Pancreas (tissue), 10 donors: ENCODE results near the gene APC2. TPM values are rescaled to one million over a fixed set of nuclear protein-coding genes. Genes with fewer than 3 reads are reported as not detected.
A peak's percentile ranks its signal among the peaks of the same experiment; 100 is the strongest.

Experiments used
- ATAC-seq, 4 donors: fragments of 200-7000 bp; cut with Tn5 transposase; one replicate each; pipeline versions ENCODE4 v1.8.0 to v1.9.1; 2020; ENCODE audit warnings: mild to moderate bottlenecking in 4 of 4, moderate library complexity in 4 of 4
- DNase-seq, 6 donors: peaks; one replicate each; pipeline ENCODE4 v3.0.0-alpha.2; 2020
- FAIRE-seq: peaks from 2 replicates; lab custom pipeline; 2012; peaks lifted over from hg19 to GRCh38; lab: Jason Lieb, UNC
- H3K27ac ChIP-seq, 4 donors: fragments of 200-600 bp; sonication (generic); 1 replicate in 3 of 4; 2 replicates in 1 of 4; pipeline versions ENCODE4 v1.5.0 to v1.8.0; 2020
- H3K27me3 ChIP-seq, 4 donors: fragments of 200-600 bp; one replicate each; pipeline ENCODE4 v1.8.0; 2021
- H3K36me3 ChIP-seq, 3 donors: fragments of 200-600 bp; sonication (generic) in 1 of 3; one replicate each; pipeline versions ENCODE4 v1.5.0 to v1.8.0; 2020 to 2021
- H3K4me1 ChIP-seq, 3 donors: fragments of 200-600 bp; one replicate each; pipeline ENCODE4 v1.8.0; 2021
- H3K4me3 ChIP-seq, 4 donors: fragments of 200-600 bp; sonication (generic) in 2 of 4; one replicate each; pipeline versions ENCODE4 v1.5.0 to v1.8.0; 2020 to 2021
- H3K9me3 ChIP-seq, 4 donors: fragments of 200-600 bp; one replicate each; pipeline ENCODE4 v1.8.0; 2021
- CTCF ChIP-seq, 4 donors: fragments of 200-600 bp; sonication (generic) in 3 of 4; IDR thresholded peaks; one replicate each; pipeline versions ENCODE4 v1.5.0 to v1.8.0; 2021; ENCODE audit warnings: antibody characterized with exemption in 4 of 4
- WGBS, 2 donors: extraction: QIAGEN DNeasy Blood & Tissue Kit; methylation state at CpG; one replicate each; pipeline ENCODE4 v1.1.7; 2013; 5-methylcytosine and 5-hydroxymethylcytosine counted together
- intact Hi-C, 3 donors: fragments of 100-400 bp; cut with DNase I; formaldehyde crosslinking; loops; one replicate each; pipeline versions ENCODE4 v1.11.1 to v1.14.2; 2022
- polyA plus RNA-seq, 2 donors: library from polyadenylated mRNA; stranded (reverse); fragments of 200-250 nt; gene quantifications; one replicate each; pipeline ENCODE4 v1.2.3, GENCODE V29; 2013
- total RNA-seq, 6 donors: library from RNA; stranded (reverse); fragmentation: NEBNext Ultra II Directional in 4 of 6; extraction: Animal tissue kit (Norgen Biotek cat#: 25700) in 4 of 6; gene quantifications; one replicate each; pipeline versions ENCODE4 v1.2.1 to v1.2.4, GENCODE V29; 2021 to 2023
- donor health status: healthy with polysubstance abuse.
- donor health status: DM: no; HTN: no; CAD: no; lungs with moderate emphysema.
- donor health status: DM: no; HTN: no; CAD: no.
- donor health status: control.
- donor health status: control.
- donor health status: Bipolar disorder and iron deficiency.
- donor health status: DM: yes; HTN: yes; CAD: no.
- donor health status: DM: no; HTN: no; CAD: no.
- donor health status: DM: no; HTN: no; CAD: no.
- donor health status: DM: yes; HTN: yes; CAD: no.

The APC2 gene
- total and polyA plus RNA-seq, 8 donors, result 0.04 to 0.27 (median 0.06) TPM; not detected in 1

- FAIRE-seq, result no peak
- TF ChIP-seq CTCF (IDR thresholded peaks at IDR 0.05), result no peak
- Histone ChIP-seq H3K4me1 (peaks cover 0 to 9% (median 0%) of the 10 kb centered on the region in 3 donors), H3K27me3 (peaks cover 0 to 15% (median 2%) of the 10 kb centered on the region in 4 donors), H3K27ac (no peak overlapping the region), H3K36me3 (no peaks in the 10 kb centered on the region), H3K4me3 (no peak overlapping the region), H3K9me3 (no peaks in the 10 kb centered on the region)
- DNase-seq, result no peak
- intact Hi-C loops, result no loop called here
- ATAC-seq, result no peak
- WGBS, 2 donors, result 19 to 20% methylated on average over 36 to 39 of the region's 39 CpGs
Measured at GRCh38 chr19:1451916-1452801, 2.2 kb downstream of the APC2 start.

- intact Hi-C loops, result no loop called here
- DNase-seq (peak in 1 of 6 donors; percentile 73), ATAC-seq (no peak), FAIRE-seq (no peak)
- H3K4me1 ChIP-seq, result peaks cover 0 to 9% (median 0%) of the 10 kb centered on the region in 3 donors
- no peak for TF ChIP-seq CTCF (IDR thresholded peaks at IDR 0.05)
- no peak overlapping the region for H3K27ac ChIP-seq
- WGBS, 2 donors, result 30 to 31% methylated on average over 28 to 30 of the region's 30 CpGs
- H3K36me3 ChIP-seq, result no peaks in the 10 kb centered on the region
- no peak overlapping the region for H3K4me3 ChIP-seq
- H3K27me3 ChIP-seq, result peaks cover 0 to 15% (median 1%) of the 10 kb centered on the region in 4 donors
- no peaks in the 10 kb centered on the region for H3K9me3 ChIP-seq
Measured at GRCh38 chr19:1452802-1453524, 3.0 kb downstream of the APC2 start.

- Histone ChIP-seq H3K27ac (no peak overlapping the region), H3K36me3 (no peaks in the 10 kb centered on the region), H3K4me1 (peaks cover 0 to 9% (median 0%) of the 10 kb centered on the region in 3 donors), H3K27me3 (peaks cover 0 to 17% (median 1%) of the 10 kb centered on the region in 4 donors), H3K4me3 (no peak overlapping the region), H3K9me3 (no peaks in the 10 kb centered on the region)
- FAIRE-seq (no peak), DNase-seq (peak in 4 of 6 donors; percentile 24 to 82 (median 53)), ATAC-seq (peak; percentile 8 to 43 (median 30))
- 8 to 9% methylated on average over 31 to 33 of the region's 33 CpGs for WGBS, 2 donors
- intact Hi-C loops, result no loop called here
- no peak for TF ChIP-seq CTCF (IDR thresholded peaks at IDR 0.05)
Measured at GRCh38 chr19:1453525-1454364, 3.8 kb downstream of the APC2 start.

GRCh38 chr19:1455002-1455335 is 5.0 kb downstream of the APC2 start:
- Histone ChIP-seq H3K27ac (no peak overlapping the region), H3K27me3 (peaks cover 0 to 14% (median 1%) of the 10 kb centered on the region in 4 donors), H3K4me3 (no peak overlapping the region), H3K9me3 (no peaks in the 10 kb centered on the region), H3K4me1 (peaks cover 0 to 9% (median 0%) of the 10 kb centered on the region in 3 donors), H3K36me3 (no peaks in the 10 kb centered on the region)
- no peak for TF ChIP-seq CTCF (IDR thresholded peaks at IDR 0.05)
- FAIRE-seq, result no peak
- intact Hi-C loops, result no loop called here
- DNase-seq, result peak in 1 of 6 donors; percentile 64
- 3 to 4% methylated on average over 19 to 22 of the region's 22 CpGs for WGBS, 2 donors
- ATAC-seq, result peak in 2 of 4 donors; percentile 4 to 19
